Ascending aorta (tissue), 2 donors: Measurements from ENCODE around the gene TUBA4A. TPM values are rescaled to one million over a fixed set of nuclear protein-coding genes. Genes with fewer than 3 reads are reported as not detected.
A peak's percentile ranks its signal among the peaks of the same experiment; 100 is the strongest.
"Not testable (repeated sequence)": the region's sequence is repeated elsewhere in the genome, so short reads cannot be mapped to it uniquely, and the experiment has no call there.

Experiments used
- DNase-seq, 2 donors: peaks; one replicate each; pipeline ENCODE4 v3.0.0-alpha.2; 2019; ENCODE audit warnings: low spot score in 2 of 2
- H3K27ac ChIP-seq, 2 donors: fragments of 200-600 bp; sonication (generic); one replicate each; pipeline ENCODE4 v1.5.1; 2016 to 2017; ENCODE audit warnings: mild to moderate bottlenecking in 1 of 2
- H3K27me3 ChIP-seq: fragments of 200-600 bp; sonication (generic); one replicate; pipeline ENCODE4 v1.5.1; 2017
- H3K36me3 ChIP-seq, 2 donors: fragments of 200-600 bp; sonication (generic); one replicate each; pipeline ENCODE4 v1.5.1; 2016
- H3K4me1 ChIP-seq, 2 donors: fragments of 200-600 bp; sonication (generic); one replicate each; pipeline ENCODE4 v1.5.1; 2016 to 2017; ENCODE audit warnings: mild to moderate bottlenecking in 1 of 2
- H3K4me3 ChIP-seq, 2 donors: fragments of 200-600 bp; sonication (generic); one replicate each; pipeline ENCODE4 v1.5.1; 2016 to 2017; ENCODE audit warnings: mild to moderate bottlenecking in 1 of 2
- H3K9me3 ChIP-seq, 2 donors: fragments of 200-600 bp; sonication (generic); one replicate each; pipeline ENCODE4 v1.5.1; 2016
- intact Hi-C: fragments of 100-400 bp; cut with DNase I; formaldehyde crosslinking; loops from one replicate; pipeline ENCODE4 v1.15.1; 2023
- total RNA-seq: library from RNA; depleted of rRNA; stranded (reverse); fragments of >200 nt; gene quantifications from one replicate; pipeline ENCODE4 v1.1.0, GENCODE V29; 2016
- TF ChIP-seq, protein P1 (sequence below), 3 experiments: fragments of 200-600 bp in 2 of 3; fragments of 450-650 bp in 1 of 3; sonication (generic) in 2 of 3; IDR thresholded peaks; one replicate each; pipeline ENCODE4 v1.5.1; 2016 to 2019; ENCODE audit warnings: antibody characterized with exemption in 3 of 3, mild to moderate bottlenecking in 1 of 3, moderate library complexity in 1 of 3

Gene TUBA4A
- total RNA-seq, 1 donor from 2014 or later, result 71.1 TPM

DNA sequence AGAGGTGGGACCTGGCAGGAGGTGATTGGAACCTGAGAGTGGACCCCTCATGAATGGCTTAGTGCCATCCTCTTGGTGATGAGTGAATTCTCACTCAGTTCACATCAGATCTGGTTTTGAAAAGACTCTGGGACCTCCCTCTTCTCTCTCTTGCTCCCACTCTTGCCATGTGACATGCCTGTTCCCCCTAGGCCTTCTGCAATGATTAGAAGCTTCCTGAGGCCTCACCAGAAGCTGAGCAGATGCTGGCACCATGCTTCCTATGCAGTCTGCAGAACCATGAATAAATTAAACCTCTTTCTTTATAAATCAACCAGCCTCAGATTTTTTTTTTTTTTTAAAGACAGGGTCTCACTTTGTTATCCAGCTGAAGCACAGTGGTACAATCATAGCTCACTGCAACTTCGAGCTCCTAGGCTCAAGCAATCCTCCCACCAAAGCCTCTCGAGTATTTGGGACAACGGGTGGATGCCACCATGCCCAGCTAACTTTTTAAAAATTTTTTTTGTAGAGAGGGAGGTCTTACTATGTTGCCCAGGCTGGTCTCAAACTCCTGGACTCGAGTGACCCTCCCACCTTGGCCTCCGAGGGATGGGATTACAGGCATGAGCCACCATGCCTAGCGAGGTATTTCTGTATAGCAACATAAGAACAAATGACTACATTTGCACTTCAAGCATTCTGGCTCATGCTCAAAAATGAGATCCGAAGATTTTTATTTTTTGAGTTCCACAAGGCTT, 49.1 kb downstream of the TUBA4A start:
- intact Hi-C loops, result no loop called here

DNA sequence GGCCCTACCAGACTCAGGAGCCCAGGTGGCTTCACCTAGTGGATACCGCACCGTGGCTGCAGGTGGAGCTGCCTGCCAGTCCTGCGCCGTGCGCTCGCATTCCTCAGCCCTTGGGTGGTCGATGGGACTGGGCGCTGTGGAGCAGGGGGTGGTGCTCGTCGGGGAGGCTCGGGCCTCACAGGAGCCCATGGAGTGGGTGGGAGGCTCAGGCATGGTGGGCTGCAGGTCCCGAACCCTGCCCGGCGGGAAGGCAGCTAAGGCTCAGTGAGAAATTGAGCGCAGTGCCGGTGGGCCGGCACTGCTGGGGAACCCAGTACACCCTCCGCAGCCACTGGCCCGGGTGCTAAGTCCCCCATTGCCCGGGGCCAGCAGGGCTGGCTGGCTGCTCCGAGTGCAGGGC, 52.4 kb downstream of the TUBA4A start:
- H3K27ac ChIP-seq, intact Hi-C loops, H3K9me3 ChIP-seq, H3K27me3 ChIP-seq, H3K4me3 ChIP-seq, H3K4me1 ChIP-seq, H3K36me3 ChIP-seq: not testable (repeated sequence)
- peak in 1 of 2 donors; percentile 11 for DNase-seq

More for the DNA sequence above, 49.1 kb downstream of the TUBA4A start:
- TF ChIP-seq, protein P1, sequence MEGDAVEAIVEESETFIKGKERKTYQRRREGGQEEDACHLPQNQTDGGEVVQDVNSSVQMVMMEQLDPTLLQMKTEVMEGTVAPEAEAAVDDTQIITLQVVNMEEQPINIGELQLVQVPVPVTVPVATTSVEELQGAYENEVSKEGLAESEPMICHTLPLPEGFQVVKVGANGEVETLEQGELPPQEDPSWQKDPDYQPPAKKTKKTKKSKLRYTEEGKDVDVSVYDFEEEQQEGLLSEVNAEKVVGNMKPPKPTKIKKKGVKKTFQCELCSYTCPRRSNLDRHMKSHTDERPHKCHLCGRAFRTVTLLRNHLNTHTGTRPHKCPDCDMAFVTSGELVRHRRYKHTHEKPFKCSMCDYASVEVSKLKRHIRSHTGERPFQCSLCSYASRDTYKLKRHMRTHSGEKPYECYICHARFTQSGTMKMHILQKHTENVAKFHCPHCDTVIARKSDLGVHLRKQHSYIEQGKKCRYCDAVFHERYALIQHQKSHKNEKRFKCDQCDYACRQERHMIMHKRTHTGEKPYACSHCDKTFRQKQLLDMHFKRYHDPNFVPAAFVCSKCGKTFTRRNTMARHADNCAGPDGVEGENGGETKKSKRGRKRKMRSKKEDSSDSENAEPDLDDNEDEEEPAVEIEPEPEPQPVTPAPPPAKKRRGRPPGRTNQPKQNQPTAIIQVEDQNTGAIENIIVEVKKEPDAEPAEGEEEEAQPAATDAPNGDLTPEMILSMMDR (IDR thresholded peaks at IDR 0.05), result no peak
- Histone ChIP-seq H3K4me3 (no peak overlapping the region), H3K9me3 (no peaks in the 10 kb centered on the region), H3K36me3 (peaks cover 13 to 15% of the 10 kb centered on the region in 2 donors), H3K27me3 (no peaks in the 10 kb centered on the region), H3K27ac (no peak overlapping the region), H3K4me1 (peaks cover 0 to 6% of the 10 kb centered on the region in 2 donors)
- peak in 1 of 2 donors; percentile 55 for DNase-seq

GRCh38 chr2:219200502-219201326, 53.0 kb downstream of the TUBA4A start:
- H3K4me1 ChIP-seq, H3K27ac ChIP-seq, H3K36me3 ChIP-seq, H3K9me3 ChIP-seq, H3K27me3 ChIP-seq, H3K4me3 ChIP-seq, intact Hi-C loops: not testable (repeated sequence)
- peak in 1 of 2 donors; percentile 40 for DNase-seq

Other genes with a start within 250 kb of the TUBA4A start
- not detected for gene CFAP65, start 212.4 kb downstream of the TUBA4A start, total RNA-seq
- gene IHH, start 193.0 kb downstream of the TUBA4A start, total RNA-seq, result not detected
- gene NHEJ1, start 93.1 kb downstream of the TUBA4A start, total RNA-seq, result 21.6 TPM
- gene SLC23A3, start 83.9 kb downstream of the TUBA4A start, total RNA-seq, result 14.2 TPM
- 49.4 TPM for gene CNPPD1, start 77.0 kb downstream of the TUBA4A start, total RNA-seq
- gene RETREG2, start 75.6 kb downstream of the TUBA4A start, total RNA-seq, result 83.5 TPM
- gene ZFAND2B, start 47.1 kb downstream of the TUBA4A start, total RNA-seq, result 225 TPM
- 17.9 TPM for gene ABCB6, start 35.0 kb downstream of the TUBA4A start, total RNA-seq
- gene ATG9A, start 24.3 kb downstream of the TUBA4A start, total RNA-seq, result 135 TPM
- gene ANKZF1, start 24.1 kb downstream of the TUBA4A start, total RNA-seq, result 53.1 TPM
- gene GLB1L, start 8.5 kb downstream of the TUBA4A start, total RNA-seq, result 1.8 TPM
- gene STK16, start 8.4 kb downstream of the TUBA4A start, total RNA-seq, result 15.2 TPM
- not detected for gene TUBA4B, start 675 bp downstream of the TUBA4A start, total RNA-seq
- gene DNAJB2, start 25.4 kb upstream of the TUBA4A start, total RNA-seq, result 51.0 TPM
- gene PTPRN, start 55.5 kb upstream of the TUBA4A start, total RNA-seq, result not detected
- gene RESP18, start 78.8 kb upstream of the TUBA4A start, total RNA-seq, result not detected
- 113 TPM for gene DNPEP, start 134.0 kb upstream of the TUBA4A start, total RNA-seq
- gene DES, start 164.5 kb upstream of the TUBA4A start, total RNA-seq, result 182 TPM
- 390 TPM for gene SPEG, start 180.9 kb upstream of the TUBA4A start, total RNA-seq
- 11.4 TPM for gene GMPPA, start 245.0 kb upstream of the TUBA4A start, total RNA-seq